ENCODE measurements around the gene FAM241B. TPM values are rescaled to one million over a fixed set of nuclear protein-coding genes. Genes with fewer than 3 reads are reported as not detected.

FAM241B gene, protein sequence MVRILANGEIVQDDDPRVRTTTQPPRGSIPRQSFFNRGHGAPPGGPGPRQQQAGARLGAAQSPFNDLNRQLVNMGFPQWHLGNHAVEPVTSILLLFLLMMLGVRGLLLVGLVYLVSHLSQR
- 1.2 TPM for polyA plus RNA-seq

DNA sequence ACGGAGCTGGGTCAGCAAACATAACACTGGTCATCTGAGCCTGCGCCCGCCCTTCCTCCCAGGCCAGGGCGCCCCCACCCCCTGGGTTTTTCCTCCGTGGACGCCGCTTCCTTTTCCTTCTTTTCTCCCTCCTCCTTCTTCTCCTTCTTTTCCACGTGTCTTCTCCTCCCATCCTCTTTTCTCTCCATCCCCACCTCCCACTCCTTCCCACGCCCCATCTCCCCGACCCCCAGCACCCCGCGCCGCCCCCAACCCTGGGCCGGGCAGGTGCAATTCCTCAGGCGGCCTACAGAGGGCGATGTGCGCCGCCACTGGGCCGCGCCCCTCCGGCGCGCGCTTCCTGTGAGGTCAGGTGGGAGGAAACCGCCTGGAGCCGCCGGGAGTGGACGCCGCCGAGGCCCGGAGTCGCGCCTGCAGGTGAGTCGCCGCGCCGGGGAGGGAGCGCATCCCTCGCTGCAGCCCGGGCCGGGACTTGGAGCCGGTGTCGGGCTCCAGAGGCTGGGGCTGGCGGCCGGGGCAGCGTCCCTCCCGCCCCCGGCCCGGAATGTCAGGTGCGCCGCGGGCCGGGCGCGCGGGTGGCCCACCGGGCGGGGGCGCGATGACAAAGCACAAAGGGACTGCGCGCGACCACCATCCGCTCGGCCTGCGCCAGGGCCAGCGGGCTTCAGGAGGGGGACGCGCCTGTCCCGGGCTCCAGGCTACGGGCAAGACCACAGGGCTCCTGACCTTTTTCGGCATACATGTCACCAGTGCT, at the start of gene FAM241B:
Gene FAM241B (plus strand): TSS at position 351 of the 754 bp plus-strand sequence. CDS start 1,497 bp downstream, outside the sequence.
- H3K36me3 Mint-ChIP-seq, result peaks cover 4% of the 10 kb centered on the region
- peaks cover 0 to 2% (median 0%) of the 10 kb centered on the region in 3 donors for H3K4me1 Mint-ChIP-seq
- H3K27ac Mint-ChIP-seq, result no peak within 1 kb of the TSS
- H3K9me3 Mint-ChIP-seq, result peaks cover 2 to 5% (median 4%) of the 10 kb centered on the region in 3 donors
- H3K4me3 Mint-ChIP-seq, result peak within 1 kb of the TSS in 3 of 4 donors; percentile 35 to 78 (median 39)
- H3K27me3 Mint-ChIP-seq, result peaks cover 14% of the 10 kb centered on the region

DNA sequence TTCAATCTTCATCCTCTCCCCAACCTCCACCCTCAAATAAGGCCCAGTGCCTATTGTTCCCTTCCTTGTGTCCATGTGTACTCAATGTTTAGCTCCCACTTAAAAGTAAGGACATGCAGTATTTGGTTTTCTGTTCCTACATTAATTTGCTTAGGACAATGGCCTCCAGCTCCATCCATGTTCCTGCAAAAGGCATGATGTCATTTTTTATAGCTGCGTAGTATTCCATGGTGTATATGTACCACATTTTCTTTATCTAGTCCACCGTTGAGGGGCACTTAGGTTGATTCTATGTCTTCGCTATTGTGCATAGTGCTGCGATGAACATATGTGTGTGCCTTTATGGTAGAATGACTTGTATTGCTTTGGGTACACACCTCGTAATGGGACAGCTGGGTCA, 49.6 kb upstream of the FAM241B start:
- peaks cover 0 to 4% (median 0%) of the 10 kb centered on the region in 3 donors for H3K9me3 Mint-ChIP-seq
- no peak overlapping the region for H3K4me3 Mint-ChIP-seq
- peak overlapping the region in 1 of 3 donors; percentile 83 for H3K27ac Mint-ChIP-seq
- peaks cover 38% of the 10 kb centered on the region for H3K27me3 Mint-ChIP-seq
- no peaks in the 10 kb centered on the region for H3K36me3 Mint-ChIP-seq
- peaks cover 0 to 1% (median 0%) of the 10 kb centered on the region in 3 donors for H3K4me1 Mint-ChIP-seq

- H3K4me3 Mint-ChIP-seq, result no peak overlapping the region
- peaks cover 23% of the 10 kb centered on the region for H3K27me3 Mint-ChIP-seq
- peaks cover 0 to 1% (median 0%) of the 10 kb centered on the region in 3 donors for H3K4me1 Mint-ChIP-seq
- H3K27ac Mint-ChIP-seq, result no peak overlapping the region
- H3K36me3 Mint-ChIP-seq, result no peaks in the 10 kb centered on the region
- H3K9me3 Mint-ChIP-seq, result peaks cover 0 to 4% (median 0%) of the 10 kb centered on the region in 3 donors
Measured at GRCh38 chr10:69583106-69583505, 46.9 kb upstream of the FAM241B start.

GRCh38 chr10:69584624-69585023, 45.4 kb upstream of the FAM241B start:
- Mint-ChIP-seq H3K36me3 (no peaks in the 10 kb centered on the region), H3K27me3 (peaks cover 19% of the 10 kb centered on the region), H3K4me3 (no peak overlapping the region), H3K27ac (no peak overlapping the region), H3K9me3 (peaks cover 0 to 4% (median 0%) of the 10 kb centered on the region in 3 donors), H3K4me1 (peaks cover 0 to 1% (median 0%) of the 10 kb centered on the region in 3 donors)

DNA sequence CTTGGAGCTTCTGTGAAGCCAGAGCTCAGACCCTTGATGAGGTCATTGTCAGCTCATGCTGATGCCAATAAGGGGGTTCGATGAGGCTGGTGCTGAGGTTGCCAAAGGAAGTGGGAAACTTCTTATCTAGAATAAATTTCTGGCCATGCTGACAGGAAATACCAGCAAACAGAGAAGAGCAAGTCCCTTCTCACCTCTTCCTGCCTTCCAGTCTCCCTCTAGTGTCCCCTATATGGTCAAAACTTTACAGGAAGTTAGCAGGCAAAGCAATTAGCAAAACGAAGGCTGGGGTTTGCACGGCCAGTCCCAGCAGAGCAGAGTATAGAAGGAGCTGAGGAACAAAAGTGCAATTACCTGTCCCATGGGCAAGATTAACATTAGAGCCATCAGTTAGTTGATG, 41.7 kb upstream of the FAM241B start:
- Mint-ChIP-seq H3K36me3 (no peaks in the 10 kb centered on the region), H3K27me3 (peaks cover 3% of the 10 kb centered on the region), H3K4me1 (no peaks in the 10 kb centered on the region), H3K27ac (no peak overlapping the region), H3K4me3 (no peak overlapping the region), H3K9me3 (no peaks in the 10 kb centered on the region)

DNA sequence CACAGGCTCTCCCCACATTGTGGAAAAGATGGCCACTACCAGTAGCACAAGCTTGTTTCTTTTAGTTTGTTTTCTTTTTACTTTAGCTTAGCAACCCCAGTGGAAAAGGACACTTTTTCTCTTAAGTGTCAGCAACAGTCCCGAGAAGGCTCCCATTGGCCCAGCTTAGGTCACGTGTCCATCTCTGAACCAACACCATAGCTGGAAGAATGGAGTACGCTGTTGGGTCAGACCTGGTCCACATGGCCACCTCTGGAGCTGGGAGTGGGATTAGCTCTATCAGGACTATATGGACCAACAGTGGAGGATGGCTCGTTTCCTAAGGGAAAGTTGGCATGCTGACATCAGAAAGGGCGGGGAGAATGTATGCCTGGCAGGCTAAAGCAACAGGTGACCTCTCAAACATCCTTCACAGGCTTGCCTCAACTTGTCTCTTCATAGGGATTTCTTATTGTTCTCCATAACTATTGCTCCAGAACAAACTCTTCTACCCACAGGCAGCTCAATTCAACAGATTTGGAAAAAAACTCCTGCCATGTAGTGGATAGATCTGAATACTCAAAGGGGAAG, 29.2 kb upstream of the FAM241B start:
- no peaks in the 10 kb centered on the region for H3K4me1 Mint-ChIP-seq
- H3K4me3 Mint-ChIP-seq, result no peak overlapping the region
- peaks cover 40% of the 10 kb centered on the region for H3K27me3 Mint-ChIP-seq
- H3K27ac Mint-ChIP-seq, result no peak overlapping the region
- no peaks in the 10 kb centered on the region for H3K36me3 Mint-ChIP-seq
- H3K9me3 Mint-ChIP-seq, result peaks cover 2 to 4% (median 3%) of the 10 kb centered on the region in 3 donors

GRCh38 chr10:69609077-69609476, 21.0 kb upstream of the FAM241B start:
- Mint-ChIP-seq H3K36me3 (no peaks in the 10 kb centered on the region), H3K27ac (no peak overlapping the region), H3K9me3 (peaks cover 0 to 19% (median 18%) of the 10 kb centered on the region in 3 donors)

DNA sequence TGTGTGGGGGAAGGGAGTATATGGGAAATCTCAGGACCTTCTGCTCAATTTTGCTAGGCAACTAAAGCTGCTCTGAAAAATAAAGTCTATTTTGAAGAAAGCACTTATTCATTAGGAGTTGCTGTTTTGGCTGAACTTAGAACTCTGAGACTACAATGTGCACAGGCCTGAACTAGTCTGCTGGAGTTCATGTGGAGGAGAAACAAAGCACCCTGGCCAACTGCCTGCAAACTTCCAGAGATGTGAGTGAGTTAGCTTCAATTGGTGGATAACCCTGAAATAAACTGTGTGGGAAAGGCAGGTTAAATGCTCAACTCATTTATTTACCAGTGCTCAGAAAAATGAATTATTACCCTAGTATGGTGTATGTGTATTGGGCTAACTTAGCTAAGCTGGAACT, 17.3 kb upstream of the FAM241B start:
- Mint-ChIP-seq H3K4me1 (peaks cover 0 to 7% (median 3%) of the 10 kb centered on the region in 3 donors), H3K4me3 (no peak overlapping the region), H3K27ac (no peak overlapping the region), H3K36me3 (peaks cover 1% of the 10 kb centered on the region), H3K27me3 (peaks cover 34% of the 10 kb centered on the region), H3K9me3 (peaks cover 2 to 27% (median 21%) of the 10 kb centered on the region in 3 donors)

More at GRCh38 chr10:69609077-69609476, 21.0 kb upstream of the FAM241B start:
- peaks cover 0 to 4% (median under 1%) of the 10 kb centered on the region in 3 donors for H3K4me1 Mint-ChIP-seq
- no peak overlapping the region for H3K4me3 Mint-ChIP-seq
- peaks cover 23% of the 10 kb centered on the region for H3K27me3 Mint-ChIP-seq

DNA sequence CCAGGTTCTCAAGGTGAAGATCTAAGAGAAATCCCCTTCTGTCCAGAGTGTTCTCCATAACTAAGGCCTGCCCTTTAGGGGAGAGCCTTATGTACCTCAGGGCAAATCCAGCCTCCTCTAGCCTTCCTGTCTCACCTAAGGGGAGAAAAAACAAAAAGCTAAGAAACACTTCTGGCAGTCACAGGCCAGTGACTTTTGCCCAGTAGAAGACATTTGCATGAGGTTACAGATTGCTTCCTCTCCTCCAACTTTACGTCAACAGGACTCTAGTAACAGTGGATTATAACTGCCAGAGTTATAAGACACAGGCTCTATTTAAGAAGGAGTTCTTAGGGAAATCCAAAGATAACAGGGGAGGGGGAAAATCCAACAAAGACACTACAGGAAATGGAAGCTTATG, 15.9 kb upstream of the FAM241B start:
- Mint-ChIP-seq H3K27ac (no peak overlapping the region), H3K4me1 (peaks cover 0 to 7% (median 3%) of the 10 kb centered on the region in 3 donors), H3K36me3 (peaks cover 1% of the 10 kb centered on the region), H3K27me3 (peaks cover 42% of the 10 kb centered on the region), H3K4me3 (no peak overlapping the region), H3K9me3 (peaks cover 2 to 23% (median 16%) of the 10 kb centered on the region in 3 donors)

GRCh38 chr10:69616358-69616757, 13.7 kb upstream of the FAM241B start:
- Mint-ChIP-seq H3K36me3 (peaks cover 1% of the 10 kb centered on the region), H3K9me3 (peaks cover 2 to 10% (median 2%) of the 10 kb centered on the region in 3 donors), H3K27ac (no peak overlapping the region), H3K27me3 (peaks cover 36% of the 10 kb centered on the region), H3K4me1 (peaks cover 0 to 7% (median 3%) of the 10 kb centered on the region in 3 donors), H3K4me3 (no peak overlapping the region)

DNA sequence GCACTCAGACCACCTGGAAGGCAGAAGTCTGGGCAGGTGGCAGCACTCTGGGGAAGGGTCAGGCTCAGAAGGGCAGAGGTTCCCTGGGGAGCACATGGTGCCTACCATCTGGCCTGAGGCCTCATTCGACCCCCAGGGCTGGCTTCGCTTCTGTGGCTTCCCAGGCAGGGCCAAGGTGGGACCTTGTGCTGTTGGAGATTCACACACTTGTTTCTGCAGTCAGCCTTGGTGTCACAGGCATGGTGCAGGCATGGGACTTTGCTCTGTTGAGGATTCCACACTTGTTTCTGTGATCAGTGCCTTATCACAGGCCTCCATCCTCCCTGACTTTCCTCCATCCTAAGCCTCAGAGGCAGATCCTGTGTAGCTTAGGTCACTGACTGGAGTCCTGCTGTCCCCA, 11.3 kb upstream of the FAM241B start:
- H3K4me1 Mint-ChIP-seq, result peaks cover 0 to 6% (median 3%) of the 10 kb centered on the region in 3 donors
- peaks cover 1% of the 10 kb centered on the region for H3K36me3 Mint-ChIP-seq
- H3K9me3 Mint-ChIP-seq, result peaks cover 3 to 15% (median 7%) of the 10 kb centered on the region in 3 donors
- H3K27ac Mint-ChIP-seq, result no peak overlapping the region
- no peak overlapping the region for H3K4me3 Mint-ChIP-seq
- H3K27me3 Mint-ChIP-seq, result peaks cover 28% of the 10 kb centered on the region

- no peak overlapping the region for H3K4me3 Mint-ChIP-seq
- peaks cover 26% of the 10 kb centered on the region for H3K27me3 Mint-ChIP-seq
- H3K4me1 Mint-ChIP-seq, result peaks cover 0 to 4% (median 4%) of the 10 kb centered on the region in 3 donors
- H3K27ac Mint-ChIP-seq, result no peak overlapping the region
- H3K9me3 Mint-ChIP-seq, result peaks cover 6 to 17% (median 7%) of the 10 kb centered on the region in 3 donors
- no peaks in the 10 kb centered on the region for H3K36me3 Mint-ChIP-seq
Measured at GRCh38 chr10:69619626-69620025, 10.4 kb upstream of the FAM241B start.

DNA sequence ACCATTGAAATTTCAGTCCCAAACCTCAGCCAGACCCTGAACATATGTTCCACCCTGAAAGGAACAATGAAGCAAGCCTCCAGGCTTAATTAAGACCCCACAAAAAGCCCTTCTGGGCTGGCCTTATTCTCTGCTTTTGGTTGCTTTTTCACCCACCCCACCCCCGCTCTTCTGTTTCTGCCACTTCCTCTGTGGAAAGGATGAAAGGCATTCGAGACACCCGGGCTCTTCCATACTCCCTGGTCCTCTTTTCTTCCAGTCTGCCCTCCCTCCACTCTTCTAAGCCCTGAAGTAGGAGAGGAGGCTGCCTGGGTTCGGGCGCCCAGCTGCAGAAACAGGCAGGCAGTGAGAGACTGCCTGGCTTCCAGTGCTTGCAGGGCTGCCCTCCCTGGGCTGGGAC, 9.4 kb upstream of the FAM241B start:
- peaks cover 9 to 17% (median 10%) of the 10 kb centered on the region in 3 donors for H3K9me3 Mint-ChIP-seq
- peaks cover 0 to 5% (median 4%) of the 10 kb centered on the region in 3 donors for H3K4me1 Mint-ChIP-seq
- H3K27me3 Mint-ChIP-seq, result peaks cover 26% of the 10 kb centered on the region
- no peak overlapping the region for H3K4me3 Mint-ChIP-seq
- H3K27ac Mint-ChIP-seq, result no peak overlapping the region
- no peaks in the 10 kb centered on the region for H3K36me3 Mint-ChIP-seq

- H3K4me1 Mint-ChIP-seq, result peaks cover 0 to 5% (median 4%) of the 10 kb centered on the region in 3 donors
- H3K4me3 Mint-ChIP-seq, result no peak overlapping the region
- H3K9me3 Mint-ChIP-seq, result peaks cover 6 to 17% (median 11%) of the 10 kb centered on the region in 3 donors
- peaks cover 3% of the 10 kb centered on the region for H3K36me3 Mint-ChIP-seq
- peaks cover 13% of the 10 kb centered on the region for H3K27me3 Mint-ChIP-seq
- H3K27ac Mint-ChIP-seq, result no peak overlapping the region
Measured at GRCh38 chr10:69624245-69624786, 5.7 kb upstream of the FAM241B start.

GRCh38 chr10:69626826-69627225, 3.2 kb upstream of the FAM241B start:
- H3K36me3 Mint-ChIP-seq, result peaks cover 3% of the 10 kb centered on the region
- peak overlapping the region in 2 of 4 donors; percentile 4 to 35 for H3K4me3 Mint-ChIP-seq
- H3K4me1 Mint-ChIP-seq, result peaks cover 0 to 5% (median 4%) of the 10 kb centered on the region in 3 donors
- H3K9me3 Mint-ChIP-seq, result peaks cover 6 to 17% (median 11%) of the 10 kb centered on the region in 3 donors
- no peak overlapping the region for H3K27ac Mint-ChIP-seq
- H3K27me3 Mint-ChIP-seq, result peaks cover 15% of the 10 kb centered on the region

Data from IgD-negative memory B cell (primary cell).